Loucy (cell line): ENCODE results near the gene NCAM1.

ENCODE experiments used
- H2AFZ ChIP-seq: fragments of 200-600 bp; sonication (generic); 2 replicates; pipeline ENCODE4 v1.6.0; 2016; ENCODE audit warnings: antibody characterized with exemption, mild to moderate bottlenecking, low read length, moderate library complexity
- H3F3A ChIP-seq: fragments of 200-600 bp; 2 replicates; pipeline ENCODE4 v1.6.0; 2016; ENCODE audit warnings: antibody characterized with exemption, low read depth, mild to moderate bottlenecking
- H3K27me3 ChIP-seq: fragments of 200-600 bp; sonication (generic); 2 replicates; pipeline ENCODE4 v1.6.1; 2014; ENCODE audit warnings: low read length, mild to moderate bottlenecking; ENCODE audit not compliant: insufficient read depth, poor library complexity, severe bottlenecking
- H3K36me3 ChIP-seq: fragments of 200-600 bp; sonication (generic); 2 replicates; pipeline ENCODE4 v1.6.1; 2016; ENCODE audit warnings: low read length; ENCODE audit not compliant: insufficient read depth
- H3K4me1 ChIP-seq: fragments of 200-600 bp; sonication (generic); 2 replicates; pipeline ENCODE4 v1.5.1; 2014; ENCODE audit warnings: low read length, mild to moderate bottlenecking; ENCODE audit not compliant: insufficient read depth, poor library complexity, severe bottlenecking
- H3K4me2 ChIP-seq: fragments of 200-600 bp; sonication (generic); 2 replicates; pipeline ENCODE4 v1.6.0; 2014; ENCODE audit warnings: antibody characterized with exemption, low read length, low read depth, mild to moderate bottlenecking; ENCODE audit not compliant: poor library complexity, severe bottlenecking
- H3K4me3 ChIP-seq: fragments of 200-600 bp; sonication (generic); 2 replicates; pipeline ENCODE4 v1.5.1; 2014; ENCODE audit warnings: low read length, mild to moderate bottlenecking, mixed read lengths; ENCODE audit not compliant: poor library complexity, severe bottlenecking
- H3K79me2 ChIP-seq: fragments of 200-600 bp; sonication (generic); 2 replicates; pipeline ENCODE4 v1.6.1; 2014; ENCODE audit warnings: low read length; ENCODE audit not compliant: insufficient read depth
- H3K9ac ChIP-seq: fragments of 200-600 bp; sonication (generic); 2 replicates; pipeline ENCODE4 v1.6.0; 2014; ENCODE audit warnings: mild to moderate bottlenecking, low read depth, low read length, moderate library complexity; ENCODE audit not compliant: poor library complexity, severe bottlenecking
- H3K9me2 ChIP-seq: fragments of 200-600 bp; sonication (generic); replicated peaks from 2 replicates; pipeline ENCODE4 v1.6.1; 2016; ENCODE audit warnings: low read depth, low read length, mixed read lengths
- H3K9me3 ChIP-seq: fragments of 200-600 bp; sonication (generic); 2 replicates; pipeline ENCODE4 v1.6.1; 2014; ENCODE audit warnings: mild to moderate bottlenecking, antibody characterized with exemption, low read length, low read depth; ENCODE audit not compliant: insufficient read depth
- H4K20me1 ChIP-seq: fragments of 200-600 bp; sonication (generic); 2 replicates; pipeline ENCODE4 v1.6.0; 2014; ENCODE audit warnings: antibody characterized with exemption, low read length, mild to moderate bottlenecking; ENCODE audit not compliant: insufficient read depth, poor library complexity, severe bottlenecking
- EZH2phosphoT487 ChIP-seq: fragments of 200-600 bp; IDR thresholded peaks from 2 replicates; pipeline ENCODE4 v1.6.1; 2018; ENCODE audit warnings: antibody characterized with exemption, mild to moderate bottlenecking, moderate library complexity, borderline replicate concordance
- TF ChIP-seq, protein P1 (sequence below): fragments of 200-600 bp; sonication (generic); conservative IDR thresholded peaks from 2 replicates; pipeline ENCODE4 v1.5.1; 2014; ENCODE audit warnings: mild to moderate bottlenecking, antibody characterized with exemption, low read length

Gene NCAM1

DNA sequence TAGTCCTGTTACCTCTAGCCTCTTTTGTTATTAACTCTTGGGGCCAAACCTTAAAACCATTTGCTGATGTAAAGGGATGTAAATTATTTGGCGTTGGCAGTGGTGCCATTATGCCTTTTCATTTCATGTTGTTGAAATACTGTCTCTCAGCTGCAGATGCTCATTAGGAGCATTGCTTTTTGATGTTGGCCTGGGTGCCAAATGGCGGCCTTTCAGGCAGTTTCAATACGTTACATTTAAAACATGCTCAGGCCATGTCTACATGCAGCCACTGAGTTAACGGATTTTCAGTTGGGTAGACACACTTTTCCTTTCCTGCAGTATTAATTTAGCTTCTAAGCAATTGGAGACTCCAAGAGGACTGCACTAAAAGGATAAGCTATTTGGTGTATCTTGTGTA lies 5.3 kb downstream of the NCAM1 start:
- H3K36me3 ChIP-seq = no peaks in the 10 kb centered on the region
- no peak overlapping the region for H3K4me2 ChIP-seq
- H4K20me1 ChIP-seq = no peaks in the 10 kb centered on the region
- H2AFZ ChIP-seq = no peak overlapping the region
- no peaks in the 10 kb centered on the region for H3K9me2 ChIP-seq
- no peak overlapping the region for H3K4me3 ChIP-seq
- H3F3A ChIP-seq = no peaks in the 10 kb centered on the region
- no peaks in the 10 kb centered on the region for H3K27me3 ChIP-seq
- 0 out of 2 replicates have a peak, but pooled peaks cover 2% of the 10 kb centered on the region for H3K9me3 ChIP-seq
- TF ChIP-seq, protein P1, sequence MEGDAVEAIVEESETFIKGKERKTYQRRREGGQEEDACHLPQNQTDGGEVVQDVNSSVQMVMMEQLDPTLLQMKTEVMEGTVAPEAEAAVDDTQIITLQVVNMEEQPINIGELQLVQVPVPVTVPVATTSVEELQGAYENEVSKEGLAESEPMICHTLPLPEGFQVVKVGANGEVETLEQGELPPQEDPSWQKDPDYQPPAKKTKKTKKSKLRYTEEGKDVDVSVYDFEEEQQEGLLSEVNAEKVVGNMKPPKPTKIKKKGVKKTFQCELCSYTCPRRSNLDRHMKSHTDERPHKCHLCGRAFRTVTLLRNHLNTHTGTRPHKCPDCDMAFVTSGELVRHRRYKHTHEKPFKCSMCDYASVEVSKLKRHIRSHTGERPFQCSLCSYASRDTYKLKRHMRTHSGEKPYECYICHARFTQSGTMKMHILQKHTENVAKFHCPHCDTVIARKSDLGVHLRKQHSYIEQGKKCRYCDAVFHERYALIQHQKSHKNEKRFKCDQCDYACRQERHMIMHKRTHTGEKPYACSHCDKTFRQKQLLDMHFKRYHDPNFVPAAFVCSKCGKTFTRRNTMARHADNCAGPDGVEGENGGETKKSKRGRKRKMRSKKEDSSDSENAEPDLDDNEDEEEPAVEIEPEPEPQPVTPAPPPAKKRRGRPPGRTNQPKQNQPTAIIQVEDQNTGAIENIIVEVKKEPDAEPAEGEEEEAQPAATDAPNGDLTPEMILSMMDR = no peak
- TF ChIP-seq EZH2phosphoT487 = no peak
- no peaks in the 10 kb centered on the region for H3K4me1 ChIP-seq
- no peak overlapping the region for H3K9ac ChIP-seq
- H3K79me2 ChIP-seq = no peaks in the 10 kb centered on the region

GRCh38 chr11:112967082-112967481 lies 5.9 kb downstream of the NCAM1 start:
- H2AFZ ChIP-seq = no peak overlapping the region
- no peaks in the 10 kb centered on the region for H3K27me3 ChIP-seq
- H3K36me3 ChIP-seq = no peaks in the 10 kb centered on the region
- H3K9ac ChIP-seq = no peak overlapping the region
- H3K4me1 ChIP-seq = no peaks in the 10 kb centered on the region
- H4K20me1 ChIP-seq = no peaks in the 10 kb centered on the region
- H3F3A ChIP-seq = no peaks in the 10 kb centered on the region
- TF ChIP-seq, protein P1 = no peak
- no peak for TF ChIP-seq EZH2phosphoT487
- 0 out of 2 replicates have a peak, but pooled peaks cover 2% of the 10 kb centered on the region for H3K9me3 ChIP-seq
- H3K4me3 ChIP-seq = no peak overlapping the region
- H3K9me2 ChIP-seq = no peaks in the 10 kb centered on the region
- H3K4me2 ChIP-seq = no peak overlapping the region
- H3K79me2 ChIP-seq = no peaks in the 10 kb centered on the region

GRCh38 chr11:112968941-112969713 lies 7.9 kb downstream of the NCAM1 start:
- H3K4me2 ChIP-seq = no peak overlapping the region
- no peak overlapping the region for H2AFZ ChIP-seq
- no peak overlapping the region for H3K4me3 ChIP-seq
- H3F3A ChIP-seq = no peaks in the 10 kb centered on the region
- no peaks in the 10 kb centered on the region for H3K79me2 ChIP-seq
- H3K9ac ChIP-seq = no peak overlapping the region
- H3K36me3 ChIP-seq = no peaks in the 10 kb centered on the region
- H3K9me2 ChIP-seq = no peaks in the 10 kb centered on the region
- H4K20me1 ChIP-seq = no peaks in the 10 kb centered on the region
- H3K4me1 ChIP-seq = no peaks in the 10 kb centered on the region
- 0 out of 2 replicates have a peak, but pooled peaks cover 2% of the 10 kb centered on the region for H3K9me3 ChIP-seq
- TF ChIP-seq EZH2phosphoT487 = no peak
- TF ChIP-seq, protein P1 = no peak
- no peaks in the 10 kb centered on the region for H3K27me3 ChIP-seq
